Neural cell (in vitro differentiated cells): ENCODE results near the gene NMRK2. TPM values are rescaled to one million over a fixed set of nuclear protein-coding genes. Genes with fewer than 3 reads are reported as not detected.

Source experiments
- H2AFZ ChIP-seq: fragments of 200-600, 300-800 bp; sonication (generic), shearing (Covaris generic); 2 replicates; pipeline ENCODE4 v1.6.0; 2014; ENCODE audit warnings: low read depth, mild to moderate bottlenecking, antibody characterized with exemption, low read length, moderate library complexity
- H3F3A ChIP-seq: fragments of 200-600 bp; shearing (Covaris generic); 2 replicates; pipeline ENCODE4 v1.6.1; 2016; ENCODE audit warnings: mild to moderate bottlenecking, moderate library complexity, mixed read lengths, antibody characterized with exemption, low read length; ENCODE audit not compliant: insufficient read depth, poor library complexity, severe bottlenecking
- H3K27ac ChIP-seq: fragments of 200-600, 300-800 bp; sonication (generic), shearing (Covaris generic); 2 replicates; pipeline ENCODE4 v1.5.1; 2014; ENCODE audit warnings: mild to moderate bottlenecking, low read length, moderate library complexity
- H3K27me3 ChIP-seq: fragments of 300-800, 200-600 bp; sonication (generic), shearing (Covaris generic); 2 replicates; pipeline ENCODE4 v1.6.0; 2014; ENCODE audit warnings: mild to moderate bottlenecking, low read depth, low read length, moderate library complexity; ENCODE audit not compliant: insufficient read depth
- H3K36me3 ChIP-seq: fragments of 300-800, 200-600 bp; sonication (generic), shearing (Covaris generic); 2 replicates; pipeline ENCODE4 v1.5.1; 2014; ENCODE audit warnings: mild to moderate bottlenecking, antibody characterized with exemption, low read length, moderate library complexity; ENCODE audit not compliant: insufficient read depth
- H3K4me2 ChIP-seq: fragments of 300-800, 200-600 bp; sonication (generic), shearing (Covaris generic); 2 replicates; pipeline ENCODE4 v1.6.0; 2014; ENCODE audit warnings: mild to moderate bottlenecking, low read length
- H3K4me3 ChIP-seq: fragments of 300-800, 200-600 bp; sonication (generic), shearing (Covaris generic); 2 replicates; pipeline ENCODE4 v1.5.1; 2014; ENCODE audit warnings: mild to moderate bottlenecking, low read length, moderate library complexity
- H3K79me2 ChIP-seq: fragments of 200-600 bp; shearing (Covaris generic); replicated peaks from 2 replicates; pipeline ENCODE4 v1.6.0; 2014; ENCODE audit warnings: mild to moderate bottlenecking, low read length, moderate library complexity; ENCODE audit not compliant: insufficient read depth
- H3K9ac ChIP-seq: fragments of 300-800, 200-600 bp; sonication (generic), shearing (Covaris generic); 2 replicates; pipeline ENCODE4 v1.6.1; 2016; ENCODE audit warnings: mild to moderate bottlenecking, low read length, mixed read lengths
- H3K9me2 ChIP-seq: fragments of 200-600 bp; shearing (Covaris generic); 2 replicates; pipeline ENCODE4 v1.6.1; 2016; ENCODE audit warnings: mild to moderate bottlenecking, low read length, mixed read lengths; ENCODE audit not compliant: insufficient read depth
- H3K9me3 ChIP-seq: fragments of 200-600, 300-800 bp; sonication (generic), shearing (Covaris generic); 2 replicates; pipeline ENCODE4 v1.6.1; 2016; ENCODE audit warnings: mild to moderate bottlenecking, mixed run types, low read length, moderate library complexity, mixed read lengths
- H4K20me1 ChIP-seq: fragments of 200-600 bp; shearing (Covaris generic); 2 replicates; pipeline ENCODE4 v1.6.1; 2016; ENCODE audit warnings: mild to moderate bottlenecking, mixed run types; ENCODE audit not compliant: insufficient read depth
- EP300 ChIP-seq: fragments of 450-650 bp; conservative IDR thresholded peaks from 2 replicates; pipeline ENCODE4 v1.6.1; 2014; ENCODE audit warnings: antibody characterized with exemption, mild to moderate bottlenecking, moderate library complexity; ENCODE audit not compliant: poor library complexity, severe bottlenecking
- EZH2 ChIP-seq: fragments of 200-600, 300-800 bp; shearing (Covaris generic), sonication (generic); IDR thresholded peaks from 2 replicates; pipeline ENCODE4 v1.6.1; 2014; ENCODE audit warnings: antibody characterized with exemption, low read length, borderline replicate concordance, mild to moderate bottlenecking; ENCODE audit not compliant: insufficient read depth, poor library complexity, severe bottlenecking
- MXI1 ChIP-seq: fragments of 450-650 bp; conservative IDR thresholded peaks from 2 replicates; pipeline ENCODE4 v1.6.1; 2014; ENCODE audit warnings: antibody characterized with exemption, mild to moderate bottlenecking; ENCODE audit not compliant: poor library complexity, severe bottlenecking
- POLR2AphosphoS5 ChIP-seq: IDR thresholded peaks from 2 replicates; pipeline ENCODE4 v1.6.1; 2012
- RAD21 ChIP-seq: fragments of 450-650 bp; conservative IDR thresholded peaks from 2 replicates; pipeline ENCODE4 v1.6.1; 2014; ENCODE audit warnings: antibody characterized with exemption, mild to moderate bottlenecking, moderate library complexity
- SMC3 ChIP-seq: fragments of 450-650 bp; conservative IDR thresholded peaks from 2 replicates; pipeline ENCODE4 v1.6.1; 2014; ENCODE audit warnings: antibody characterized with exemption, mild to moderate bottlenecking, moderate library complexity; ENCODE audit not compliant: poor library complexity
- TAF1 ChIP-seq: IDR thresholded peaks from 2 replicates; pipeline ENCODE4 v1.6.1; 2012; ENCODE audit warnings: low read depth
- polyA plus RNA-seq: library from polyadenylated mRNA; depleted of rRNA; stranded (reverse); fragments of >200 nt; gene quantifications from 2 replicates; pipeline ENCODE4 v1.2.3, GENCODE V29; 2014
- TF ChIP-seq, protein P1 (sequence below): fragments of 450-650 bp; IDR thresholded peaks from 2 replicates; pipeline ENCODE4 v1.5.1; 2014; ENCODE audit warnings: antibody characterized with exemption, mild to moderate bottlenecking, moderate library complexity; ENCODE audit not compliant: poor library complexity, severe bottlenecking
- TF ChIP-seq, protein P2 (sequence below): IDR thresholded peaks from 2 replicates; pipeline ENCODE4 v1.6.1; 2012; ENCODE audit warnings: borderline replicate concordance

Gene NMRK2
- polyA plus RNA-seq, 1 donor from 2014 or later, result not detected

DNA sequence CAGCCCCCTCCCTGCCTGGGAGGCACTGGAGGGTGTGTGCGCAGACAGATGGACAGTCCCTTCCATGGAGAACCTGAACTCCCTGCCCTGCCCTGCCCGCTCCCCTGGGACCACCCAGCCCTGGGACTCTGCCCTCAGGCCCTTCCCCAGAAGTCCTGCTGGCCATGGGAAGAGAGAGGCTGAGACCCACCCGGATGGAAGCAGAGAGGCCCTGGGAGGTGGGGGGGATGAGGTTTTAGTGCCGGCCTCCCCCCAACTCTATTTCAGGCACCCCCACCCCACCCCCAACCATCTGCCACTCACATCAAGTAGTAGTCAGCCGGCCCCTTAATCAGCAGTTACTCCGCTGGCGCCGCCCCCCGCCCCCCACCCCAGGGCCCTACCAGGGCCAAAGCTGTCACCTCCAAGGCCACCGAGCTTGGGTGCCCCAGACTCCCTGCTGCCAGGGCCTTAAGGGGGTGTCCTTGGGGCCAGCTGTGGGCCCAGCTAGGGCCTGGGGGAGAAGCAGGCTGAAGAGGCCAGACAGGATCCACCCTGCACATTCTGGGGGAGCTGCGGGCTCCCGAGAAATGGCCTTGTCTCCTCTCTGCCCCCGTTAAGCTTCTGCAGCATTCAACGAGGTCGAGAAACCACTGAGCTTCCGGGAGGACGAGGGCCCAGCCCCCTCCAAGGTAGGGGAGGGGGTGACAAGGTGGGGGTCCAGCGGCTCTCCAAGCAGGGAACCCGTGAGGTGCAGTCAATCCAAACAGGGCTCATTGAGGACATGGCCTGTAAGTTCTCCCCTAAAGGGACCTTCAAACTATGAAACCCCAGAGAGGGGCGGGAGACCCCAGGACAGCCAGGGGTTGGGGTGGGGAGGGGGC, 17.4 kb downstream of the NMRK2 start:
- Histone ChIP-seq H3K4me2 (no peak overlapping the region), H3K9ac (no peak overlapping the region), H3K36me3 (no peaks in the 10 kb centered on the region), H3K27me3 (no peaks in the 10 kb centered on the region), H3K27ac (no peak overlapping the region), H3K4me3 (no peak overlapping the region), H2AFZ (no peak overlapping the region), H3F3A (no peaks in the 10 kb centered on the region), H3K9me3 (no peaks in the 10 kb centered on the region), H4K20me1 (no peaks in the 10 kb centered on the region), H3K79me2 (no peaks in the 10 kb centered on the region), H3K9me2 (no peaks in the 10 kb centered on the region)
- no peak for TF ChIP-seq POLR2AphosphoS5
- TF ChIP-seq, protein P1, sequence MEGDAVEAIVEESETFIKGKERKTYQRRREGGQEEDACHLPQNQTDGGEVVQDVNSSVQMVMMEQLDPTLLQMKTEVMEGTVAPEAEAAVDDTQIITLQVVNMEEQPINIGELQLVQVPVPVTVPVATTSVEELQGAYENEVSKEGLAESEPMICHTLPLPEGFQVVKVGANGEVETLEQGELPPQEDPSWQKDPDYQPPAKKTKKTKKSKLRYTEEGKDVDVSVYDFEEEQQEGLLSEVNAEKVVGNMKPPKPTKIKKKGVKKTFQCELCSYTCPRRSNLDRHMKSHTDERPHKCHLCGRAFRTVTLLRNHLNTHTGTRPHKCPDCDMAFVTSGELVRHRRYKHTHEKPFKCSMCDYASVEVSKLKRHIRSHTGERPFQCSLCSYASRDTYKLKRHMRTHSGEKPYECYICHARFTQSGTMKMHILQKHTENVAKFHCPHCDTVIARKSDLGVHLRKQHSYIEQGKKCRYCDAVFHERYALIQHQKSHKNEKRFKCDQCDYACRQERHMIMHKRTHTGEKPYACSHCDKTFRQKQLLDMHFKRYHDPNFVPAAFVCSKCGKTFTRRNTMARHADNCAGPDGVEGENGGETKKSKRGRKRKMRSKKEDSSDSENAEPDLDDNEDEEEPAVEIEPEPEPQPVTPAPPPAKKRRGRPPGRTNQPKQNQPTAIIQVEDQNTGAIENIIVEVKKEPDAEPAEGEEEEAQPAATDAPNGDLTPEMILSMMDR, result no peak
- no peak for TF ChIP-seq SMC3
- TF ChIP-seq EP300, result no peak
- TF ChIP-seq RAD21, result no peak
- TF ChIP-seq MXI1, result no peak
- no peak for TF ChIP-seq TAF1
- no peak for TF ChIP-seq EZH2
- TF ChIP-seq, protein P2, sequence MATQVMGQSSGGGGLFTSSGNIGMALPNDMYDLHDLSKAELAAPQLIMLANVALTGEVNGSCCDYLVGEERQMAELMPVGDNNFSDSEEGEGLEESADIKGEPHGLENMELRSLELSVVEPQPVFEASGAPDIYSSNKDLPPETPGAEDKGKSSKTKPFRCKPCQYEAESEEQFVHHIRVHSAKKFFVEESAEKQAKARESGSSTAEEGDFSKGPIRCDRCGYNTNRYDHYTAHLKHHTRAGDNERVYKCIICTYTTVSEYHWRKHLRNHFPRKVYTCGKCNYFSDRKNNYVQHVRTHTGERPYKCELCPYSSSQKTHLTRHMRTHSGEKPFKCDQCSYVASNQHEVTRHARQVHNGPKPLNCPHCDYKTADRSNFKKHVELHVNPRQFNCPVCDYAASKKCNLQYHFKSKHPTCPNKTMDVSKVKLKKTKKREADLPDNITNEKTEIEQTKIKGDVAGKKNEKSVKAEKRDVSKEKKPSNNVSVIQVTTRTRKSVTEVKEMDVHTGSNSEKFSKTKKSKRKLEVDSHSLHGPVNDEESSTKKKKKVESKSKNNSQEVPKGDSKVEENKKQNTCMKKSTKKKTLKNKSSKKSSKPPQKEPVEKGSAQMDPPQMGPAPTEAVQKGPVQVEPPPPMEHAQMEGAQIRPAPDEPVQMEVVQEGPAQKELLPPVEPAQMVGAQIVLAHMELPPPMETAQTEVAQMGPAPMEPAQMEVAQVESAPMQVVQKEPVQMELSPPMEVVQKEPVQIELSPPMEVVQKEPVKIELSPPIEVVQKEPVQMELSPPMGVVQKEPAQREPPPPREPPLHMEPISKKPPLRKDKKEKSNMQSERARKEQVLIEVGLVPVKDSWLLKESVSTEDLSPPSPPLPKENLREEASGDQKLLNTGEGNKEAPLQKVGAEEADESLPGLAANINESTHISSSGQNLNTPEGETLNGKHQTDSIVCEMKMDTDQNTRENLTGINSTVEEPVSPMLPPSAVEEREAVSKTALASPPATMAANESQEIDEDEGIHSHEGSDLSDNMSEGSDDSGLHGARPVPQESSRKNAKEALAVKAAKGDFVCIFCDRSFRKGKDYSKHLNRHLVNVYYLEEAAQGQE, result no peak

DNA sequence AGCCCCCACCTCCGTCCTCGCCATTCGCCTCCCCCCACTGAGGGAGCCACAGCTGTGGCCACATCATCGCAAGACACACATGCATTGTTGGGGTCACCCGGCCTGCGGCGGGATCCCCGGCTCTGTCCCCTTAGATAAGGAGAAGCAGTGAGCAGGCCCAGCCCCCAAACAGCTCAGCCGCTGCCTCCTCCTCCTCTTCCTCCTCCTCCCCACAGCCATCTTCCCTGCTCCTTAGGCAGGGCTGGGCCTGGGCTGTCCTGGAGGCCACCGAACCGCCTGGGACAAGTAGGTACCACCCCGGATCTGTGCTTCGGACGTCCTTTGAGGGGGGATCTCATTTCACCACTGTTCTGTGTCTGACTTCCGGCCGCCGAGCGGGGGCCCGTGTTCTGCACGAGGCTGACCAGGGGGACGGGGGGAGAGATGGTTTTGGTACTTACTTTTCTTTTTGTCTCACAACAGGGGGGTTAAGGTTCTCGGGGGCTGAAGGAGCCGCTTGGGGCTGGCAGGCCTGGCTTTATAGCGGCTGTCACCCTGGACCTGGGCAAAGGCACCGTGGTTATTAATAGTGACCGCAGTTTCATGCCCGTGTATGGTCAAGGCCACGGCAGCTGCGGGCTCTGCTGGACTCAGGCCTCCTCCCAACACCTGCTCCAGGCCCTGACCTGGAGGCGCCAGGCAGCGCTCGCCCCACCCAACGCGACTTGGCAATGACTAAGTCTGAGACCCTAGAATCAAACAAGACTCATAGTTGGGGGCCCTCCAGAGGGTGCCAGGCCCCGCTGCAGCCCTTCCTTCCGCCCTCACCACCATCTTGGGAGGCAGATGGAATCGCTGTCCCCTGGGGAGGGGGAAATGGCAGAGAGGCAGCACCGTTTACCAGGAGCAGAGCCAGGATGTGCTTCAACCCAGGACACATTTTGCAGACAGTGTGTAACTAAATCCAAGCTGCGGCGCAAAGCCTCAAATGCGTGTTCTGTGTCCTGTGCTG, 18.3 kb downstream of the NMRK2 start:
- Histone ChIP-seq H3K27me3 (no peaks in the 10 kb centered on the region), H3K9me3 (no peaks in the 10 kb centered on the region), H3K79me2 (no peaks in the 10 kb centered on the region), H4K20me1 (no peaks in the 10 kb centered on the region), H3K36me3 (no peaks in the 10 kb centered on the region), H3K9ac (no peak overlapping the region), H3F3A (no peaks in the 10 kb centered on the region), H3K4me3 (no peak overlapping the region), H2AFZ (no peak overlapping the region), H3K9me2 (no peaks in the 10 kb centered on the region), H3K4me2 (no peak overlapping the region), H3K27ac (no peak overlapping the region)
- no peak for TF ChIP-seq TAF1
- TF ChIP-seq MXI1, result no peak
- TF ChIP-seq EZH2, result no peak
- TF ChIP-seq, protein P2, result no peak
- no peak for TF ChIP-seq RAD21
- TF ChIP-seq SMC3, result no peak
- TF ChIP-seq, protein P1, result no peak
- no peak for TF ChIP-seq EP300
- TF ChIP-seq POLR2AphosphoS5, result no peak
